HG02588 (cell line): Measurements from ENCODE around the gene TET3.

Experiments used
- ATAC-seq: cut with Tn5 transposase; IDR thresholded peaks from one replicate; pipeline ENCODE4 v1.9.1; 2021; ENCODE audit warnings: mild to moderate bottlenecking, moderate library complexity; ENCODE audit not compliant: unreplicated experiment

The TET3 gene

GRCh38 chr2:74027496-74027895 is 42.8 kb downstream of the TET3 start:
- ATAC-seq = no peak

DNA sequence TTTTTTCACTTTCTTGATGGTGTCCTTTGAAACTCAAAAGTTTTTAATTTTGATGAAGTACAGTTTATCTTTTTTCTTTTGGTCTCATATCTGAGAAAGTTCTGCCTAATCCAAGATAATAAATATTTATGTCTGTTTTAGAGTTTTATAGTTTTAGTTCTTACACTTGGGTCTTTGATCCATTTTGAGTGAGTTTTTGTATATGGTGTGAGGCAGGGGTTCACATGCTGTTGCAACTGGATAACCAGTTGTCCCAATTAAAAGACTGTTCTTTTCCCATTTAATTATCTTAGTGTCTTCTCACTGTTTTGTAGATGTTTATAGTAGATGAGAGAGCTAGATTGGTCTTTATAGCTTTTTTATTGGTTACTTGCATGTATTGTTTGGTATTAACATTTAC is 43.6 kb downstream of the TET3 start:
- no peak for ATAC-seq

- ATAC-seq = no peak
Observed at GRCh38 chr2:74028741-74029140, 44.0 kb downstream of the TET3 start.

DNA sequence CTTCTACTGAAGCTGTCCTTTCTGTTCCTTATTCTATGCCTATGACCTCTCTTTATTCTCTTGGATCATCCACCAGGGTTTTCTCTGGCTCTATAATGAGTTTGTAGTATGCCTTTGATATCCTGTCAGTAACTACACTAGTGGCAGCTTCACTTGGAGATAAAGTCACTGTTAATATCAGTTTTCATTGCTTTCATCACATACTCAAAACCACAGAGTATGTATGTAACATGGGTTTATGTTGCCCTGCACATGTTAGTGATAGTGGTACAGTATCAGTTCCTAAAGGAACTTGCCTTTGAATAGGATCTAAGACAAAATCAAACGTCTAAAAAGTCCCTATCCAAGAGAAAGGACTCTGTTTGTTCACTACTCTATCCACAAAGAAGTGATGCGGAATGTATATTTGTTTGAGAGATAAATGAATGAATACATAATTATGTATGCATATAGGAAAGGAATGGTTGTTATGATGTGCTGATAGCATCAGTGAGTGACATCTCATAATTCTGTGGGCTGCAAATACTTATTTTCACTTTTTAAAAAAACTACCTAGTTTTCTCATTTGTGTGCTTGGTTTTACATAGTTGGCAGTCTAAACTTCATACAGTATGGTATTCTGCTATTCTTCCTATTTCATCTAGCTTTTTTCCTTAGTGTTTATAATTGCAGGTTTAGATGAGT is 45.1 kb downstream of the TET3 start:
- ATAC-seq = no peak

DNA sequence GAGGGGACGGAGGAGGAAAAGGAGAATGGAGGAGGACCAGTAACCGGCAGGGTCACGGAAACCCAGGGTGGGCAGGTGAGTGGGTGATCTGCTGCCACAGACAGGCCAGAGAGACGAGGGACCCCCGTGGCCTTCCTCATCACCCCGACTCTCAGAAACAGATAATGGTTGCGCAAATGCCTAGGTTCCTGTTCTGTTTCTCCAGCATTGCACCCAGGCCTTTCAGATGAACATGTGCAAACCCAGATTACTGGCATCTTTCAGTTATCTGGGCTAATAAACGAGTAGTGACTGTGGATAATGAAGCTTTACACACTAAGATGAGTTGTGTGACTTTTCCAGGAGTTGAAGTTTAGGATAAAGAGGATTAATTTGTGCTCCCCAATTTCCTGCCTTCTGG is 46.5 kb downstream of the TET3 start:
- ATAC-seq = no peak

- no peak for ATAC-seq
Observed at GRCh38 chr2:74031959-74032287, 47.2 kb downstream of the TET3 start.

DNA sequence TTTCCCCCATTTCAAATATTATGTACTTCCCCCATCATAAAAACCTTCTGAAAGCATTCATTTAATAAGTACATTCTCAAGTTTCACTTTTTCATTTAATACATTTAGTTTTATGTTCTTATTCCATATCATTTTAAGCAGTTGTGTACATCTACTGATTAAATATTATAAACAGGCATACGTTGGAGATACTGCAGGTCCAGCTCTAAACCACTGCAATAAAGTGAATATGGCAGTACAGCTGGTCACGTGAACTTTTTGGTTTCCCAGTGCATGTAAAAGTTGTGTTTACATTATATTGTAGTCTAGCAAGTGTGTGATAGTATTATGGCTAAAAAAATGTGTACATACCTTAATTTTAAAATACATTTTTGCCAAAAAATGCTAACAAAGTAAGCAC is 48.7 kb downstream of the TET3 start:
- ATAC-seq = no peak
